ENCODE measurements around the gene ENDOV.

The ENDOV gene

DNA sequence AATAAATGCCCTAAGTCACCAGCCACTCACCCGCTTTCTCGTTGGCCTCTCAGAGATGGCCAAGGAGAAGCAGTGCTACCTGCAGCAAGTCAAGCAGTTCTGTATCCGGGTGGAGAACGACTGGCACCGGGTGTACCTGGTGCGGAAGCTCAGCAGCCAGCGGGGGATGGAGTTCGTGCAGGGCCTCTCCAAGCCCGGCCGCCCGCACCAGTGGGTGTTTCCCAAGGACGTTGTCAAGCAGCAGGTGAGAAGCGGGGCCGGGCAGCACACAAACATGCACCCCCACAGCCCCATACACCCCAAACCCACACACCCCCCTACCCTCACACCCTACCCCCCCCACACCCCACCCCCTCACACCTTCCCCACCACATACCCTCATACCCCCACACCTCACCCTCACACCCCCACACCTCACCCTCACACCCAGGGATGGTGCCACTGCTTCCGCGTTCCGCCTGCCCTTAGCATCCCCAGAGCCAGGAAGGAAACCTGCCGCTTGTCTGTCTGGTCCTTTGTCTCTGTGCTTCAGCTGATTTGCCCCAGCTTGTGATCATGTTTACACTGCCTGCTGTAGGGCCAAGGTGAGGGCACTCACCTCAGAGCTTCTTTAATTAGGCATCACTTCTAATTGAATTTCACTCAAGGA lies 41.9 kb upstream of the ENDOV start:
- TF ChIP-seq EP300 (IDR thresholded peaks at IDR 0.05; ENCODE audit: borderline replicate concordance) (no peak), EGR1 (IDR thresholded peaks at IDR 0.05) (no peak), FOXM1 (IDR thresholded peaks at IDR 0.05; ENCODE audit: borderline replicate concordance, low read depth) (no peak), NFIC (IDR thresholded peaks at IDR 0.05) (no peak), RAD21 (IDR thresholded peaks at IDR 0.05; ENCODE audit: low read depth) (no peak), TEAD4 (IDR thresholded peaks at IDR 0.05) (no peak)
- TF ChIP-seq, protein P1, sequence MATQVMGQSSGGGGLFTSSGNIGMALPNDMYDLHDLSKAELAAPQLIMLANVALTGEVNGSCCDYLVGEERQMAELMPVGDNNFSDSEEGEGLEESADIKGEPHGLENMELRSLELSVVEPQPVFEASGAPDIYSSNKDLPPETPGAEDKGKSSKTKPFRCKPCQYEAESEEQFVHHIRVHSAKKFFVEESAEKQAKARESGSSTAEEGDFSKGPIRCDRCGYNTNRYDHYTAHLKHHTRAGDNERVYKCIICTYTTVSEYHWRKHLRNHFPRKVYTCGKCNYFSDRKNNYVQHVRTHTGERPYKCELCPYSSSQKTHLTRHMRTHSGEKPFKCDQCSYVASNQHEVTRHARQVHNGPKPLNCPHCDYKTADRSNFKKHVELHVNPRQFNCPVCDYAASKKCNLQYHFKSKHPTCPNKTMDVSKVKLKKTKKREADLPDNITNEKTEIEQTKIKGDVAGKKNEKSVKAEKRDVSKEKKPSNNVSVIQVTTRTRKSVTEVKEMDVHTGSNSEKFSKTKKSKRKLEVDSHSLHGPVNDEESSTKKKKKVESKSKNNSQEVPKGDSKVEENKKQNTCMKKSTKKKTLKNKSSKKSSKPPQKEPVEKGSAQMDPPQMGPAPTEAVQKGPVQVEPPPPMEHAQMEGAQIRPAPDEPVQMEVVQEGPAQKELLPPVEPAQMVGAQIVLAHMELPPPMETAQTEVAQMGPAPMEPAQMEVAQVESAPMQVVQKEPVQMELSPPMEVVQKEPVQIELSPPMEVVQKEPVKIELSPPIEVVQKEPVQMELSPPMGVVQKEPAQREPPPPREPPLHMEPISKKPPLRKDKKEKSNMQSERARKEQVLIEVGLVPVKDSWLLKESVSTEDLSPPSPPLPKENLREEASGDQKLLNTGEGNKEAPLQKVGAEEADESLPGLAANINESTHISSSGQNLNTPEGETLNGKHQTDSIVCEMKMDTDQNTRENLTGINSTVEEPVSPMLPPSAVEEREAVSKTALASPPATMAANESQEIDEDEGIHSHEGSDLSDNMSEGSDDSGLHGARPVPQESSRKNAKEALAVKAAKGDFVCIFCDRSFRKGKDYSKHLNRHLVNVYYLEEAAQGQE (IDR thresholded peaks at IDR 0.05; ENCODE audit: low read depth), result no peak
- TF ChIP-seq, protein P2, sequence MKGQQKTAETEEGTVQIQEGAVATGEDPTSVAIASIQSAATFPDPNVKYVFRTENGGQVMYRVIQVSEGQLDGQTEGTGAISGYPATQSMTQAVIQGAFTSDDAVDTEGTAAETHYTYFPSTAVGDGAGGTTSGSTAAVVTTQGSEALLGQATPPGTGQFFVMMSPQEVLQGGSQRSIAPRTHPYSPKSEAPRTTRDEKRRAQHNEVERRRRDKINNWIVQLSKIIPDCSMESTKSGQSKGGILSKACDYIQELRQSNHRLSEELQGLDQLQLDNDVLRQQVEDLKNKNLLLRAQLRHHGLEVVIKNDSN (IDR thresholded peaks at IDR 0.05), result no peak
- TF ChIP-seq, protein P3, sequence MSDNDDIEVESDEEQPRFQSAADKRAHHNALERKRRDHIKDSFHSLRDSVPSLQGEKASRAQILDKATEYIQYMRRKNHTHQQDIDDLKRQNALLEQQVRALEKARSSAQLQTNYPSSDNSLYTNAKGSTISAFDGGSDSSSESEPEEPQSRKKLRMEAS (IDR thresholded peaks at IDR 0.05), result no peak

DNA sequence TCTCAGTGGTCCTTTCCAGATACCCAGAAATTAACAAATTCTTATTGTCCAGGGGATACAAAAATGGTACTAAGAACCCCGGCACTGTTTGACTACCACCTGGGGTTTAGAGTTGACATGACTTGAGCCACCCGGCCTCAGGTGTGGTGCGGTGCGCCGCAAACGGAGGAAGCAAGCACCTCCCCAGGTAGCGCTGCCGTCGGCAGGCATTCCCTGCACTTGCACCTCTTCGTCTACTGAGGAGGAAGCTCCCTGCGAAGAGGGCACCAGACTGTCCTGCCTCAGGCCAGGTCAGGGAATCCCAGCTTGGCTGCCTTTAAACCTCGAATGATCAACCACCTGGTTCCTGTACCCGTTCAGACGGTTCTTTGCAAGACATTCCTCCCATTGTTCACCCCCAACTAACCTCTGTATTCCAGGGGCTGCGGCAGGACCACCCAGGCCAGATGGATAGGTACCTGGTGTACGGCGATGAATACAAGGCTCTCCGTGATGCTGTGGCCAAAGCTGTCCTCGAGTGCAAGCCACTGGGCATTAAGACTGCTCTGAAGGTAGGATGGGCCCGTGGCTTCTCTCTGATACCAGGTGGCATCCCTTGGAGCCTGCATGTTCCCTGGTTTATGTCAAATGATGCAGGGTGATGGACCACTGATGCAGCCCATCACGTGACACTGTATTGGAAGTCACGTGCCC lies 40.8 kb upstream of the ENDOV start:
- no peak for TF ChIP-seq EP300 (IDR thresholded peaks at IDR 0.05; ENCODE audit: borderline replicate concordance)
- no peak for TF ChIP-seq NFIC (IDR thresholded peaks at IDR 0.05)
- TF ChIP-seq ZBTB7A (IDR thresholded peaks at IDR 0.05; ENCODE audit: low read depth), result no peak
- TF ChIP-seq TCF12 (IDR thresholded peaks at IDR 0.05; ENCODE audit: low read depth), result no peak
- no peak for TF ChIP-seq YY1 (IDR thresholded peaks at IDR 0.05; ENCODE audit: low read depth)
- TF ChIP-seq FOXM1 (IDR thresholded peaks at IDR 0.05; ENCODE audit: borderline replicate concordance, low read depth), result no peak
- TF ChIP-seq EGR1 (IDR thresholded peaks at IDR 0.05), result no peak
- TF ChIP-seq TAF1 (IDR thresholded peaks at IDR 0.05; ENCODE audit: low read depth), result no peak
- no peak for TF ChIP-seq RAD21 (IDR thresholded peaks at IDR 0.05; ENCODE audit: low read depth)
- TF ChIP-seq TEAD4 (IDR thresholded peaks at IDR 0.05), result no peak
- TF ChIP-seq CEBPB (IDR thresholded peaks at IDR 0.05), result no peak
- TF ChIP-seq, protein P2 (IDR thresholded peaks at IDR 0.05), result no peak
- no peak for TF ChIP-seq CREB1 (IDR thresholded peaks at IDR 0.05; ENCODE audit: low read depth)
- TF ChIP-seq, protein P1 (IDR thresholded peaks at IDR 0.05; ENCODE audit: low read depth), result no peak
- TF ChIP-seq, protein P3 (IDR thresholded peaks at IDR 0.05), result no peak

DNA sequence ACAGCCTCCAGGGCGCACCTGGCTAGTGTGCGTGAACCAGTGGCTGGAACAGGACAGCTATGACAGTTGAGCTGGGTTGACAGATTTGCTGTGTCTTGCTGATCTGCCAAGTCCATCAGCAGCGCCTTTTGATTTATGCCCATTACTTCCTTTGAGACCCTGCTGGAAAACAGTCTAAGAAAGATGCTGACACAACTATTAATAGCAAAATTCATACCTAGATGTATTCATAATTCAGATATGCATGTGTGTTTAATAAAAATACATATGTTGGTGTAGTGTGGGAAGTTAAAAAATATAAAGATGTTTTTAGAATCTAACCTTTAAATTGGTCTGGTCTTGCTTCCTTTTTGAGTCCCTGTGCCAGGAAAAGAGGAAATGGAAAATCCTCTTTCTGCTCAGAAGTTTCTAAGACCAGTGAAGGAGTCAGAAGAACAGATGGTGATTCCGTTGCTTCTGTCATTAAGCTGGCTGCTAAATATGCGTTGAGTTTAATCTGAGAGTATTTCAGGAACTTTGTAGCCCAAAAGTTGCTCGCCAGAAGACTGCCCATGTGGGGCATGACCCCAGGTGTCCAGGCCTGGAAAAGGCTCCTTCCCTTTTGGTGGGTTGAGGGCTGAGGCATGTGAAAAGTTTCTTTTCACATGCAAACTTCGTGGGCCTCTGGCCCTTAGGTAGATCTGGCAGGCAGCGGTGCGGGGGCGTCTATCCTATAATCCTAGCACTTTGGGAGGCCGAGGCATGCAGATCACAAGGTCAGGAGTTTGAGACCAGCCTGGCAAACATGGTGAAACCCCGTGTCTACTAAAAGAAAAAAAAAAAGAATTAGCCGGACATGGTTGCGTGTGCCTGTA lies 40.0 kb upstream of the ENDOV start:
- TF ChIP-seq CEBPB (IDR thresholded peaks at IDR 0.05), result no peak
- no peak for TF ChIP-seq TAF1 (IDR thresholded peaks at IDR 0.05; ENCODE audit: low read depth)
- no peak for TF ChIP-seq ZBTB7A (IDR thresholded peaks at IDR 0.05; ENCODE audit: low read depth)
- TF ChIP-seq EP300 (IDR thresholded peaks at IDR 0.05; ENCODE audit: borderline replicate concordance), result no peak
- TF ChIP-seq TCF12 (IDR thresholded peaks at IDR 0.05; ENCODE audit: low read depth), result no peak
- TF ChIP-seq, protein P1 (IDR thresholded peaks at IDR 0.05; ENCODE audit: low read depth), result no peak
- TF ChIP-seq FOXM1 (IDR thresholded peaks at IDR 0.05; ENCODE audit: borderline replicate concordance, low read depth), result no peak
- no peak for TF ChIP-seq EGR1 (IDR thresholded peaks at IDR 0.05)
- TF ChIP-seq, protein P3 (IDR thresholded peaks at IDR 0.05), result no peak
- TF ChIP-seq RAD21 (IDR thresholded peaks at IDR 0.05; ENCODE audit: low read depth), result no peak
- no peak for TF ChIP-seq TEAD4 (IDR thresholded peaks at IDR 0.05)
- TF ChIP-seq YY1 (IDR thresholded peaks at IDR 0.05; ENCODE audit: low read depth), result no peak
- TF ChIP-seq NFIC (IDR thresholded peaks at IDR 0.05), result no peak
- TF ChIP-seq, protein P2 (IDR thresholded peaks at IDR 0.05), result no peak
- TF ChIP-seq CREB1 (IDR thresholded peaks at IDR 0.05; ENCODE audit: low read depth), result no peak

Measured in Ishikawa (cell line).